Esophagus muscularis mucosa (tissue), 4 donors: ENCODE results near the gene EPC2. TPM values are rescaled to one million over a fixed set of nuclear protein-coding genes. Genes with fewer than 3 reads are reported as not detected.

Source experiments
- DNase-seq: peaks from one replicate; pipeline ENCODE4 v3.0.0-alpha.2; 2017; ENCODE audit errors: extremely low spot score
- H3K27ac ChIP-seq, 4 donors: fragments of 200-600 bp; sonication (generic); replicated peaks in 1 of 4; 1 replicate in 3 of 4; 2 replicates in 1 of 4; pipeline ENCODE4 v1.5.1; 2016 to 2019; ENCODE audit warnings: mild to moderate bottlenecking in 1 of 4
- H3K27me3 ChIP-seq, 4 donors: fragments of 200-600 bp; sonication (generic); one replicate each; pipeline versions ENCODE4 v1.5.1 to v1.6.0; 2016 to 2019
- H3K36me3 ChIP-seq, 4 donors: fragments of 200-600 bp; sonication (generic); one replicate each; pipeline ENCODE4 v1.5.1; 2016 to 2019
- H3K4me1 ChIP-seq, 4 donors: fragments of 200-600 bp; sonication (generic); one replicate each; pipeline ENCODE4 v1.5.1; 2016 to 2019
- H3K4me3 ChIP-seq, 4 donors: fragments of 200-600 bp; sonication (generic); 1 replicate in 2 of 4; 2 replicates in 2 of 4; pipeline ENCODE4 v1.5.1; 2016 to 2019; ENCODE audit warnings: mild to moderate bottlenecking in 4 of 4, moderate library complexity in 1 of 4
- H3K9me3 ChIP-seq, 4 donors: fragments of 200-600 bp; sonication (generic); 1 replicate in 3 of 4; 2 replicates in 1 of 4; pipeline ENCODE4 v1.5.1; 2016 to 2019
- CTCF ChIP-seq, 3 experiments: fragments of 200-600 bp in 2 of 3; fragments of 450-650 bp in 1 of 3; sonication (generic) in 2 of 3; IDR thresholded peaks; one replicate each; pipeline ENCODE4 v1.5.1; 2017 to 2019; ENCODE audit warnings: antibody characterized with exemption in 3 of 3, mild to moderate bottlenecking in 2 of 3, moderate library complexity in 1 of 3
- EP300 ChIP-seq: sonication (generic); formaldehyde crosslinking; IDR thresholded peaks from one replicate; pipeline ENCODE4 v1.6.1; 2017; ENCODE audit warnings: antibody characterized with exemption
- POLR2A ChIP-seq: fragments of 450-650 bp; IDR thresholded peaks from one replicate; pipeline ENCODE4 v1.6.1; 2017; ENCODE audit warnings: antibody characterized with exemption, moderate library complexity, mild to moderate bottlenecking, low read depth
- POLR2AphosphoS5 ChIP-seq, 2 donors: sonication (generic); formaldehyde crosslinking; IDR thresholded peaks; one replicate each; pipeline ENCODE4 v1.6.1; 2017; ENCODE audit warnings: antibody characterized with exemption in 2 of 2
- WGBS: methylation state at CpG from one replicate; pipeline ENCODE4 v1.1.5; 2018; 5-methylcytosine and 5-hydroxymethylcytosine counted together
- intact Hi-C: fragments of 100-400 bp; cut with DNase I; formaldehyde crosslinking; loops from one replicate; pipeline ENCODE4 v1.15.1; 2023
- total RNA-seq, 4 donors: library from RNA; depleted of rRNA; stranded (reverse); fragments of >200 nt; gene quantifications; one replicate each; pipeline versions ENCODE4 v1.1.0 to v1.2.1, GENCODE V29; 2016

EPC2 gene
- total RNA-seq, 4 donors from 2014 or later = 25.0 to 34.1 (median 28.1) TPM

GRCh38 chr2:148614322-148615049 is 30.1 kb upstream of the EPC2 start:
- WGBS = 56% methylated on average over 6 of the region's 6 CpGs
- DNase-seq = no peak
- intact Hi-C loops = no loop called here
- H3K36me3 ChIP-seq = no peaks in the 10 kb centered on the region
- H3K4me3 ChIP-seq = no peak overlapping the region
- H3K27ac ChIP-seq = peak overlapping the region in 3 of 4 donors; percentile 9 to 34 (median 23)
- no peaks in the 10 kb centered on the region for H3K27me3 ChIP-seq
- TF ChIP-seq CTCF (IDR thresholded peaks at IDR 0.05) (no peak), POLR2AphosphoS5 (IDR thresholded peaks at IDR 0.05) (no peak), POLR2A (no peak), EP300 (no peak)
- H3K9me3 ChIP-seq = no peaks in the 10 kb centered on the region
- H3K4me1 ChIP-seq = peaks cover 21 to 32% (median 24%) of the 10 kb centered on the region in 4 donors

GRCh38 chr2:148615381-148615841 is 29.1 kb upstream of the EPC2 start:
- intact Hi-C loops = no loop called here
- Histone ChIP-seq H3K9me3 (no peaks in the 10 kb centered on the region), H3K4me3 (no peak overlapping the region), H3K4me1 (peaks cover 21 to 32% (median 24%) of the 10 kb centered on the region in 4 donors), H3K36me3 (no peaks in the 10 kb centered on the region), H3K27ac (peak overlapping the region in 3 of 4 donors; percentile 20 to 34 (median 23)), H3K27me3 (no peaks in the 10 kb centered on the region)
- no peak for DNase-seq
- 41% methylated on average over 3 of the region's 3 CpGs for WGBS
- no peak for TF ChIP-seq CTCF (IDR thresholded peaks at IDR 0.05)
- TF ChIP-seq EP300 = no peak
- no peak for TF ChIP-seq POLR2AphosphoS5 (IDR thresholded peaks at IDR 0.05)
- no peak for TF ChIP-seq POLR2A

- Histone ChIP-seq H3K4me3 (no peak overlapping the region), H3K36me3 (no peaks in the 10 kb centered on the region), H3K27me3 (no peaks in the 10 kb centered on the region), H3K9me3 (no peaks in the 10 kb centered on the region), H3K4me1 (peaks cover 21 to 32% (median 24%) of the 10 kb centered on the region in 4 donors), H3K27ac (no peak overlapping the region)
- TF ChIP-seq CTCF (IDR thresholded peaks at IDR 0.05) = no peak
- TF ChIP-seq EP300 = no peak
- no peak for TF ChIP-seq POLR2A
- TF ChIP-seq POLR2AphosphoS5 (IDR thresholded peaks at IDR 0.05) = no peak
- no peak for DNase-seq
- intact Hi-C loops = no loop called here
These were observed 27.9 kb upstream of the EPC2 start for GRCh38 chr2:148616662-148617061.

GRCh38 chr2:148617219-148617618 is 27.3 kb upstream of the EPC2 start:
- WGBS = 86% methylated on average over 5 of the region's 5 CpGs
- H3K9me3 ChIP-seq = no peaks in the 10 kb centered on the region
- no peaks in the 10 kb centered on the region for H3K36me3 ChIP-seq
- intact Hi-C loops = no loop called here
- peaks cover 21 to 32% (median 24%) of the 10 kb centered on the region in 4 donors for H3K4me1 ChIP-seq
- no peaks in the 10 kb centered on the region for H3K27me3 ChIP-seq
- H3K4me3 ChIP-seq = no peak overlapping the region
- H3K27ac ChIP-seq = no peak overlapping the region
- no peak for DNase-seq
- TF ChIP-seq CTCF (IDR thresholded peaks at IDR 0.05) (no peak), POLR2AphosphoS5 (IDR thresholded peaks at IDR 0.05) (no peak), EP300 (no peak), POLR2A (no peak)
